ENCODE measurements around the gene COL6A6. TPM values are rescaled to one million over a fixed set of nuclear protein-coding genes. Genes with fewer than 3 reads are reported as not detected.

Gene COL6A6
- total RNA-seq, 1 experiment from 2014 or later, result not detected

DNA sequence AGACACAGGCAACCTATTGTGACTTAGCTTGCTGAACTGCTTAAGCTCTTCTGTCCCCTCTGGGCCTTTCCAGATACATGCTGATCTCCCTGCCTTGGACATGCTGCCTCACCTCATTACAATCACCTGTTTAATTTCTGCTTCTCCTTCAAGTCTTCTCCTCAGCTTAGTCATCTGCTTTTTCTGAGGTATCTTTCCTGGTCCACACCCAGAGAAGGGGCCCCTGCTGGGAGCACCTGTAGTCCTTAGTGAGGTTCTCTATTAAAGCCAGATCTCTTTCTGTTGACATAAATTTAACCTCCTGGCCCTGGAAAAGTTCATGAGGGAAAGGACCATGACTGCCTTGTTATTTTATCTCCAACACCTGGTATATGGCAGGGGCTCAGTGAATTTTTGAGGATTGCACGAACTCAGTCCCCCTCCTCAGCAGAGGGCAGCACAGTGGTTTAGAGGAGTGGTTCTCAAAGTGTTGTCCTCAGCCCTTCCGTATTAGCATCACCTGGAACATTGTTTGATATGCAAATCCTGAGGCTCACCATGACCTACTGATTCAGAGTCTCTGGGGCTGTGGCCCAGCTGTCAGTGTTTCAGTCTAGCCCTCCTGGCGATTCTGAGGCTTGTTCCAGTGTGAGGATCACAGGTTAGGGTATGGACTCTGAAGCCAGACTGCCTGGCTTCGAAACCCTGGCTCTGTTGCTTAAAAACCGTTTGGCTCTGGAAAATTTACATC is 12.7 kb downstream of the COL6A6 start:
- Histone ChIP-seq H3K4me3 (ENCODE audit: low read depth in 2 of 2, low read length in 2 of 2) (no peak overlapping the region), H3K9me3 (ENCODE audit: control insufficient read depth, insufficient read depth, low read depth, low read length) (no peaks in the 10 kb centered on the region), H3K36me3 (ENCODE audit: control insufficient read depth, insufficient read depth, low read length) (no peaks in the 10 kb centered on the region), H3K27me3 (ENCODE audit: control insufficient read depth, insufficient read depth, low read length) (peaks cover 18% of the 10 kb centered on the region), H3K4me1 (ENCODE audit: control insufficient read depth, insufficient read depth, low read length) (no peaks in the 10 kb centered on the region), H3K27ac (ENCODE audit: low read length) (no peak overlapping the region)
- CTCF ChIA-PET, result no interaction called here
- no TSS peak for BruUV-seq (replicated peaks)
- ATAC-seq, result no peak
- TF ChIP-seq POLR2AphosphoS5 (IDR thresholded peaks at IDR 0.05; ENCODE audit: low read depth, low read length), result no peak
- TF ChIP-seq TCF7L2 (IDR thresholded peaks at IDR 0.05; ENCODE audit: low read depth, low read length), result no peak
- TF ChIP-seq SIN3A (IDR thresholded peaks at IDR 0.05; ENCODE audit: borderline replicate concordance, insufficient read depth, low read depth, low read length), result no peak
- no peak; the same call in 1 of the 2 replicates for TF ChIP-seq CTCF (IDR thresholded peaks at IDR 0.05)
- TF ChIP-seq, protein P1, sequence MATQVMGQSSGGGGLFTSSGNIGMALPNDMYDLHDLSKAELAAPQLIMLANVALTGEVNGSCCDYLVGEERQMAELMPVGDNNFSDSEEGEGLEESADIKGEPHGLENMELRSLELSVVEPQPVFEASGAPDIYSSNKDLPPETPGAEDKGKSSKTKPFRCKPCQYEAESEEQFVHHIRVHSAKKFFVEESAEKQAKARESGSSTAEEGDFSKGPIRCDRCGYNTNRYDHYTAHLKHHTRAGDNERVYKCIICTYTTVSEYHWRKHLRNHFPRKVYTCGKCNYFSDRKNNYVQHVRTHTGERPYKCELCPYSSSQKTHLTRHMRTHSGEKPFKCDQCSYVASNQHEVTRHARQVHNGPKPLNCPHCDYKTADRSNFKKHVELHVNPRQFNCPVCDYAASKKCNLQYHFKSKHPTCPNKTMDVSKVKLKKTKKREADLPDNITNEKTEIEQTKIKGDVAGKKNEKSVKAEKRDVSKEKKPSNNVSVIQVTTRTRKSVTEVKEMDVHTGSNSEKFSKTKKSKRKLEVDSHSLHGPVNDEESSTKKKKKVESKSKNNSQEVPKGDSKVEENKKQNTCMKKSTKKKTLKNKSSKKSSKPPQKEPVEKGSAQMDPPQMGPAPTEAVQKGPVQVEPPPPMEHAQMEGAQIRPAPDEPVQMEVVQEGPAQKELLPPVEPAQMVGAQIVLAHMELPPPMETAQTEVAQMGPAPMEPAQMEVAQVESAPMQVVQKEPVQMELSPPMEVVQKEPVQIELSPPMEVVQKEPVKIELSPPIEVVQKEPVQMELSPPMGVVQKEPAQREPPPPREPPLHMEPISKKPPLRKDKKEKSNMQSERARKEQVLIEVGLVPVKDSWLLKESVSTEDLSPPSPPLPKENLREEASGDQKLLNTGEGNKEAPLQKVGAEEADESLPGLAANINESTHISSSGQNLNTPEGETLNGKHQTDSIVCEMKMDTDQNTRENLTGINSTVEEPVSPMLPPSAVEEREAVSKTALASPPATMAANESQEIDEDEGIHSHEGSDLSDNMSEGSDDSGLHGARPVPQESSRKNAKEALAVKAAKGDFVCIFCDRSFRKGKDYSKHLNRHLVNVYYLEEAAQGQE (IDR thresholded peaks at IDR 0.05; ENCODE audit: insufficient read depth in 1 of 2, low read depth in 2 of 2, low read length in 1 of 2), result no peak
- POLR2A ChIA-PET, result no interaction called here
- in situ Hi-C loops (cut with HindIII; ENCODE audit: low pct_unique_long_range_greater_than_20kb, low sequenced_read_pairs), result no loop called here
- DNase-seq (ENCODE audit: low read depth, low spot score), result no peak
- intact Hi-C loops (cut with micrococcal nuclease; ENCODE audit: unreplicated experiment), result no loop called here

DNA sequence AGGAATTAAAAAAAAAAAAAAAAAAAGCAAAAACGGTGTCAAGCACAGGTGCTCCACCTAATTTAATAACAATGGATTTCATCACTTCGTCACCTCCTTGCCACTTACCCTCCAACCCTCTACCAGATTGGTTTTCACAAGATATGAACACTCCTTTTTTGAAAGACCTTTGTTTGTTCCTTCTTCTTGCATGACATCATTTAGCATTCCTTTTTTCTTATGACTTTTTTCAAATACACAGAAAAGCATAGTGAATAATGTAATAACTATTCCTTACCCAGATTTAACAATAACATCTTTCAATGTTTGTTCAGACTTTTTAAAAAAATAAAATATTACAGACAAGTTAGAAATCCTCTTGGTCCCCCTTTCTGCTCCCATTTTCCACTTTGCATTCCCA is 16.3 kb downstream of the COL6A6 start:
- ChIA-PET POLR2A (no interaction called here), CTCF (no interaction called here)
- DNase-seq (ENCODE audit: low read depth, low spot score) (no peak), ATAC-seq (no peak)
- no peaks in the 10 kb centered on the region for H3K36me3 ChIP-seq (ENCODE audit: control insufficient read depth, insufficient read depth, low read length)
- TF ChIP-seq, protein P1 (IDR thresholded peaks at IDR 0.05; ENCODE audit: insufficient read depth in 1 of 2, low read depth in 2 of 2, low read length in 1 of 2), result no peak
- TF ChIP-seq CTCF (IDR thresholded peaks at IDR 0.05) (no peak), TCF7L2 (IDR thresholded peaks at IDR 0.05; ENCODE audit: low read depth, low read length) (no peak), SIN3A (IDR thresholded peaks at IDR 0.05; ENCODE audit: borderline replicate concordance, insufficient read depth, low read depth, low read length) (no peak), POLR2AphosphoS5 (IDR thresholded peaks at IDR 0.05; ENCODE audit: low read depth, low read length) (no peak)
- no TSS peak for BruUV-seq (replicated peaks)
- intact Hi-C loops (cut with micrococcal nuclease; ENCODE audit: unreplicated experiment), result no loop called here
- H3K27me3 ChIP-seq (ENCODE audit: control insufficient read depth, insufficient read depth, low read length), result peaks cover 8% of the 10 kb centered on the region; the same call in 1 of the 2 replicates
- H3K4me1 ChIP-seq (ENCODE audit: control insufficient read depth, insufficient read depth, low read length), result no peaks in the 10 kb centered on the region
- H3K27ac ChIP-seq (ENCODE audit: low read length), result no peak overlapping the region
- H3K9me3 ChIP-seq (ENCODE audit: control insufficient read depth, insufficient read depth, low read depth, low read length), result no peaks in the 10 kb centered on the region
- in situ Hi-C loops (cut with HindIII; ENCODE audit: low pct_unique_long_range_greater_than_20kb, low sequenced_read_pairs), result no loop called here
- H3K4me3 ChIP-seq (ENCODE audit: low read depth in 2 of 2, low read length in 2 of 2), result no peak overlapping the region
